Skin of body (tissue), 2 donors: ENCODE data around the gene TDG. TPM values are rescaled to one million over a fixed set of nuclear protein-coding genes. Genes with fewer than 3 reads are reported as not detected.
A peak's percentile ranks its signal among the peaks of the same experiment; 100 is the strongest.
"Not testable (repeated sequence)": the region's sequence is repeated elsewhere in the genome, so short reads cannot be mapped to it uniquely, and the experiment has no call there.

ENCODE experiments used
- DNase-seq: peaks from one replicate; lab custom pipeline; 2025; lab: John Stamatoyannopoulos, UW
- total RNA-seq: library from RNA; depleted of rRNA; stranded (reverse); fragments of >200 nt; gene quantifications from one replicate; pipeline ENCODE4 v1.2.3, GENCODE V29; 2014

TDG gene
- total RNA-seq, 1 donor from 2014 or later: 33.8 TPM

DNA sequence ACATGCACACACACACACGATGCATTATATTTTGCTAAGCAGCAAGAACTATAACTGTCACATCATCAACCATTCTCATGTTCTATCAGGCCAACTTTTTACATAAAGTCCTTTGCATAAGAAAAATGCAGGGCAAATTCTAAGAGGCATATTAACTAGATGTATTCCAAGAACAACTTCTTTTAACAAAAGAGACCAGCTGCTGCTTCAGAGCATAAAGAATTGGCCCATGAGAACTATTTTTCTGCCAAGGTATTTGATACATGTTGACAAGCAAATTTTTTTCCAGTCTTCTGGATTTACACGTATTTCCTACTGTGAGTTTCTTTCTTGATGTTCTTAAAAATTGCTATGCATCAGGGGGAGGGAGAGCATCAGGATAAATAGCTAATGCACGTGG, 57.1 kb downstream of the TDG start:
- DNase-seq: peak; percentile 57

DNA sequence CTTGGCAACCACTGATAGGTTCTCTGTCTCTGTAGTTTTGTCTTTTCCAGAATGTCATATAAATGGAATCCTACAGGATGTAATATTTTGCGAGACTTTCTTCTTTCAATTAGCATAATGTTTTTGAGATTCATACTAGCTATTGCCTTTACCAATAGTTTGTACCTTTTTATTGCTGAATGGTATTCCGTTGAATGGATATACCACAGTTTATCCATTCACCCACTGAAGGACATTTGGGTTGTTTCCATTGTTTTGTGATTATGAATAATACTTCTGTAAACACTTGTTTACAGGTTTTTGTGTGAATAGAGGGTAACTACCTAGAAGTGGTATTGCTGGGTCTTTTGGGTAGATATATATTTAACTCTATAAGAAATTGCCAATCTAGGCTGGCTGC, 58.0 kb downstream of the TDG start:
- DNase-seq: no peak

DNA sequence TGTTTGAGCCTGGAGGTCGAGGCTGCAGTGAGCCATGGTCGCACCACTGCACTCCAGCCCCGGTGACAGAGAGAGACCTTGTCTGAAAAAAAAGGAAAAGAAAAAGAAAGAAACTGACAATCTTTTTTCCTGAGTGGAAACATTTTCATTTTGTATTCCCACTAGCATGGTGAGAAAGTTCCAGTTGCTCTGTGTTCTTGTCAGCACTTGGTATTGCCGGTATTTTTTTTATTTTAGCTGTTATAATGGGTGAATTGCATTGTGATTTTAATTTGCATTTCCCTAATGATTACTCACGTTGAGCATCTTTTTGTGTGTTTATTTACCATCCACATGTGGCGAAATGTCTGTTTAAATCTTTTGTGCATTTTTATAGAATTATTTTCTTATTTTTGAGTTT, 58.7 kb downstream of the TDG start:
- no peak for DNase-seq

DNA sequence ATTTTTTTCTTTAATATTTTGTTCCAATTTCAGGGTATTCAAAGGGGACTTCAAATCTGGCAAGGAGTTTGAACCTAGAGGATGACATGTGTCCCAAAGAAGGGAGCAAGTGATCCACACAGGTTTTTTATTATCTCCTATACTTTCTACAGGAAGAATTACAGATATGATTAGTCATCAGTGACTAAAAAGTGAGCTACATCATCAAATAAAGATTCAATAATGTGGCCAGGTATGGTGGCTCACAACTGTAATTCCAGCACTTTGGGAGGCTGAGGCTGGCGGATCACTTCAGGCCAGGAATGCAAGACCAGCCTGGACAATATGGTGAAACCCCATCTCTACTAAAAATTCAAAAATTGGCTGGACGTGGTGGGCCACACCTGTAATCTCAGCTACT, 60.1 kb downstream of the TDG start:
- DNase-seq: no peak

DNA sequence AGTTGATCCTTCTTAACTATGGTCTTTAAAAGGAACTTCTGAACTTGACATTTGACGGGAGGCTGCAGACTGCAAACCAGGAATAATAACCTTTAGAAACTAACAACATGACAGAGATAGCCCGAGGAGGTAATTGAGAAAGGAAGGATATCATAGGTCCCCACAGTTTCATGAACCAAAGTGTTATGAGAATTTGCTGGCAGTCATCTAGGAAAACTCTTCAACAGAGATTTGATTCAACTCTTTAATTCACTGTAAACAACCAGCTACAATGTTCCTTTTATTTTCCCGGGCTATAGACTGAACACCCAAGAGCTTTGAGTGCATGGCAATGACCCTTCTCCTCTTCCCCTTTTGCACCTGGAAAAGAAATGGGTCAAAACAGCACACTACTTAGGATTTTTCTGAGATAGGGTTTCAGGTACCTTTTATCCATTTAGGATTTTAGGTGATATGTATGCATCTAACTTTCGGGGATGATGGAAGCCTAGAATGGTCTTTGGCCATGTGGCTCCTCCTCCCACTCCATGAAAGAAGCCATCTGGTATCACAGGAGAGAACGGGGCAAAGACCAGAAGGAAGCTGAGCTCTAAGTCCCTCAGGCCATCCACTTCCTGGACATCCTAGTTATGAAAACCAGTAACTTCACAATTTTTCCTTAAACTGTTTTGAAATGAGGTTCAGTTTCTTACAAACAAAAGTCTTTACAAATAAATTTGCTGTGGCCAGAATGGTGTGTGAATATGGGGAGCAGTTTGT, 61.3 kb downstream of the TDG start:
- DNase-seq: no peak

DNA sequence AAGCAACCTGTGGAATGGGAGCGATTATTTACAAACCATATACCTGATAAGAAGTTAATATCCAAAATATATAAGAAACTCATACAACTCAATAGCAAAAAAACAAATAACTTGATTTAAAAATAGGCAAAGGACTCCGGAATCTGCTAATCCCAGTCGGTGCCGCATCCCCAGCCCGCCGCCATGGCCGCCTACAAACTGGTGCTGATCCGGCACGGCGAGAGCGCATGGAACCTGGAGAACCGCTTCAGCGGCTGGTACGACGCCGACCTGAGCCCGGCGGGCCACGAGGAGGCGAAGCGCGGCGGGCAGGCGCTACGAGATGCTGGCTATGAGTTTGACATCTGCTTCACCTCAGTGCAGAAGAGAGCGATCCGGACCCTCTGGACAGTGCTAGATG, 64.9 kb downstream of the TDG start:
- DNase-seq: not testable (repeated sequence)

DNA sequence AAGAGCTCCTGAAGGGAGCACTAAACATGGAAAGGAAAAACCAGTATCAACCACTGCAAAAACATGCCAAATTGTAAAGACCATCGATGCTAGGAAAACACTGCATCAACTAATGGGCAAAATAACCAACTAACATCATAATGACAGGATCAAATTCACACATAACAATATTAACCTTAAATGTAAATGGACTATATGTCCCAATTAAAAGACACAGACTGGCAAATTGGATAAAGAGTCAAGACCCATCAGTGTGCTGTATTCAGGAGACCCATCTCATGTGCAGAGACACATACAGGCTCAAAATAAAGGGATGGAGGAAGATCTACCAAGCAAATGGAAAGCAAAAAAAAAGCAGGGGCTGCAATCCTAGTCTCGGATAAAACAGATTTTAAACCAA, 70.5 kb downstream of the TDG start:
- DNase-seq: not testable (repeated sequence)

Other genes with a start within 250 kb of the TDG start
- gene NT5DC3, start 124.6 kb upstream of the TDG start, total RNA-seq: 5.7 TPM
- 358 TPM for gene HSP90B1, start 35.5 kb upstream of the TDG start, total RNA-seq
- gene GLT8D2, start 84.3 kb downstream of the TDG start, total RNA-seq: 36.5 TPM
- gene HCFC2, start 98.7 kb downstream of the TDG start, total RNA-seq: 34.9 TPM
- 17.6 TPM for gene NFYB, start 172.3 kb downstream of the TDG start, total RNA-seq
- gene TXNRD1, start 249.9 kb downstream of the TDG start, total RNA-seq: 42.7 TPM